ENCODE measurements around the gene RYR1.

DNA sequence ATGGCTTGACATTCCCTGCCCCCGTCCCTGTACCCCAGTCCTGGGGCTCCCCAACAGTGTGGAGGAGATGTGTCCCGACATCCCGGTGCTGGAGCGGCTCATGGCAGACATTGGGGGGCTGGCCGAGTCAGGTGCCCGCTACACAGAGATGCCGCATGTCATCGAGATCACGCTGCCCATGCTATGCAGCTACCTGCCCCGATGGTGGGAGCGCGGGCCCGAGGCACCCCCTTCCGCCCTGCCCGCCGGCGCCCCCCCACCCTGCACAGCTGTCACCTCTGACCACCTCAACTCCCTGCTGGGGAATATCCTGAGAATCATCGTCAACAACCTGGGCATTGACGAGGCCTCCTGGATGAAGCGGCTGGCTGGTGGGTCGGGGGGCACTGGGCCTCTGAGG is 83.8 kb downstream of the RYR1 start:
- TF ChIP-seq, protein P1, sequence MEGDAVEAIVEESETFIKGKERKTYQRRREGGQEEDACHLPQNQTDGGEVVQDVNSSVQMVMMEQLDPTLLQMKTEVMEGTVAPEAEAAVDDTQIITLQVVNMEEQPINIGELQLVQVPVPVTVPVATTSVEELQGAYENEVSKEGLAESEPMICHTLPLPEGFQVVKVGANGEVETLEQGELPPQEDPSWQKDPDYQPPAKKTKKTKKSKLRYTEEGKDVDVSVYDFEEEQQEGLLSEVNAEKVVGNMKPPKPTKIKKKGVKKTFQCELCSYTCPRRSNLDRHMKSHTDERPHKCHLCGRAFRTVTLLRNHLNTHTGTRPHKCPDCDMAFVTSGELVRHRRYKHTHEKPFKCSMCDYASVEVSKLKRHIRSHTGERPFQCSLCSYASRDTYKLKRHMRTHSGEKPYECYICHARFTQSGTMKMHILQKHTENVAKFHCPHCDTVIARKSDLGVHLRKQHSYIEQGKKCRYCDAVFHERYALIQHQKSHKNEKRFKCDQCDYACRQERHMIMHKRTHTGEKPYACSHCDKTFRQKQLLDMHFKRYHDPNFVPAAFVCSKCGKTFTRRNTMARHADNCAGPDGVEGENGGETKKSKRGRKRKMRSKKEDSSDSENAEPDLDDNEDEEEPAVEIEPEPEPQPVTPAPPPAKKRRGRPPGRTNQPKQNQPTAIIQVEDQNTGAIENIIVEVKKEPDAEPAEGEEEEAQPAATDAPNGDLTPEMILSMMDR (IDR thresholded peaks at IDR 0.05): no peak
- no peak for TF ChIP-seq POLR2A (IDR thresholded peaks at IDR 0.05)
